Gastroesophageal sphincter (tissue), 3 donors: ENCODE measurements around the gene BRWD1.

ENCODE experiments used
- POLR2A ChIP-seq, 2 donors: fragments of 450-650 bp; IDR thresholded peaks; one replicate each; pipeline ENCODE4 v1.6.1; 2017; ENCODE audit warnings: antibody characterized with exemption in 2 of 2, mild to moderate bottlenecking in 2 of 2, moderate library complexity in 1 of 2
- TF ChIP-seq, protein P1 (sequence below), 4 experiments: fragments of 200-600 bp in 2 of 4; fragments of 450-650 bp in 2 of 4; sonication (generic) in 1 of 4; IDR thresholded peaks; one replicate each; pipeline ENCODE4 v1.5.1; 2017 to 2019; ENCODE audit warnings: antibody characterized with exemption in 4 of 4, mild to moderate bottlenecking in 2 of 4, moderate library complexity in 2 of 4

GRCh38 chr21:39321424-39321823 is 8.0 kb upstream of the BRWD1 start:
- no peak for TF ChIP-seq POLR2A (IDR thresholded peaks at IDR 0.05)
- TF ChIP-seq, protein P1, sequence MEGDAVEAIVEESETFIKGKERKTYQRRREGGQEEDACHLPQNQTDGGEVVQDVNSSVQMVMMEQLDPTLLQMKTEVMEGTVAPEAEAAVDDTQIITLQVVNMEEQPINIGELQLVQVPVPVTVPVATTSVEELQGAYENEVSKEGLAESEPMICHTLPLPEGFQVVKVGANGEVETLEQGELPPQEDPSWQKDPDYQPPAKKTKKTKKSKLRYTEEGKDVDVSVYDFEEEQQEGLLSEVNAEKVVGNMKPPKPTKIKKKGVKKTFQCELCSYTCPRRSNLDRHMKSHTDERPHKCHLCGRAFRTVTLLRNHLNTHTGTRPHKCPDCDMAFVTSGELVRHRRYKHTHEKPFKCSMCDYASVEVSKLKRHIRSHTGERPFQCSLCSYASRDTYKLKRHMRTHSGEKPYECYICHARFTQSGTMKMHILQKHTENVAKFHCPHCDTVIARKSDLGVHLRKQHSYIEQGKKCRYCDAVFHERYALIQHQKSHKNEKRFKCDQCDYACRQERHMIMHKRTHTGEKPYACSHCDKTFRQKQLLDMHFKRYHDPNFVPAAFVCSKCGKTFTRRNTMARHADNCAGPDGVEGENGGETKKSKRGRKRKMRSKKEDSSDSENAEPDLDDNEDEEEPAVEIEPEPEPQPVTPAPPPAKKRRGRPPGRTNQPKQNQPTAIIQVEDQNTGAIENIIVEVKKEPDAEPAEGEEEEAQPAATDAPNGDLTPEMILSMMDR (IDR thresholded peaks at IDR 0.05): no peak
